Epidermal melanocyte (primary cell): Measurements from ENCODE around the gene CLEC3B.

ENCODE experiments used
- DNase-seq: peaks from one replicate; pipeline ENCODE4 v3.0.0; 2011; ENCODE audit warnings: low spot score; ENCODE audit not compliant: insufficient read length

CLEC3B gene

DNA sequence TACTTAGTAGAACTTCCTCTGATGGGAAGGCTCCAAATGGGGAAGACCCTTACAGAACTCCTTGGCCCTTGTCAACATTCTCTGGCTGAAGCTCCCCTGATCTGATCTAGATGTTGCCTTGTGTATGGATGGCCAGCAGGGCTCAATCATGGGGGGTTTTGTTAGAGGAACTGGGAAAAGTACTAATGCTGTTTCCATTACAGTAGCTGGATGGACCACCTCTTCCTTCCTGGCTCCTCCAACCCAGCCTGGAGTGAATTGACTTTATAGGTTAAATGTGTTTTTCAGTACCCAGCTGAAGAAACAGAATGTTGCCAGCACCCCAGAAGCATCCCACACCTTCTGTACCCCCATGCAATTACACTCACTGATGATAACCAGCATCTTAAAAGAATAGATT lies 22.7 kb upstream of the CLEC3B start:
- no peak for DNase-seq

GRCh38 chr3:45003859-45004258 lies 22.2 kb upstream of the CLEC3B start:
- no peak for DNase-seq

DNA sequence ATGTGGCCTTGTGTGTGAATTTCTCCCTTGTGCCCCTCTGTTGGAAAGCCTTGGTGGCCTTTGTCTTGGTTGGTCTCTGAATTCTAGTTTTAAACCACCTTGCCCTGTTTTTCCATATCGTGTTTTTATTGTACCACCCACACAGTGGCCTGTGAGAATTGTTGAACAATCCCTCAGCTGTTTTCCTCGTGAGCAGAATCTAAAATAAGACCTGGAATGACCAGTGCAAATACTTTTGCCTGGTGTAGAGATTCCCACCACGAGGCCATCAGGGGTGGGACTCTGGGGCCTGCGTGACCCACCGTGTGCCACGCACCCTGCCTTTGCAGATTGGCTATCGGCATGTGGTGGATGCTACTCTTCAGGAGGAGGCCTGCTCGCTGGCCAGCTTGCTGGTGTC lies 19.0 kb upstream of the CLEC3B start:
- no peak for DNase-seq

DNA sequence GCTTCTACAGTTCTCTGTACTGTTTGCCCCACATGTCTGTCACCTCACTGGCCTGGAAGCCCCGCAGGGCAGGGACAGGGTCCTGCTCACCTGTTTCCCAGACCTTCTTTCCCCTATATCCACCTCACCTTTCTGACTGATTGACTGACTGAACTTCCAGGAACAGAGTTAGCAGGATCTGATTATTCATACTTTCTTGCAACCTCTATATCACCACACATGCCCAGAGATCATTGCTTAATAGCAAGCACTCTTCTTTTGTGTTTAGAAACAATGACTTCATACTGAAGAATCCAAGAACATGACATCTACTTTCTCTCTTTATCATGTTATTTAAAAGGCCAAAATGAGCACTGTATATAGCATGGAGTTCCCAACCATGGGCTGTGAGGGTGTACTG lies 18.0 kb upstream of the CLEC3B start:
- peak; percentile 50 for DNase-seq

- no peak for DNase-seq
Measured at GRCh38 chr3:45009868-45010267, 16.2 kb upstream of the CLEC3B start.

- peak; percentile 59 for DNase-seq
Measured at GRCh38 chr3:45010811-45011333, 15.2 kb upstream of the CLEC3B start.

DNA sequence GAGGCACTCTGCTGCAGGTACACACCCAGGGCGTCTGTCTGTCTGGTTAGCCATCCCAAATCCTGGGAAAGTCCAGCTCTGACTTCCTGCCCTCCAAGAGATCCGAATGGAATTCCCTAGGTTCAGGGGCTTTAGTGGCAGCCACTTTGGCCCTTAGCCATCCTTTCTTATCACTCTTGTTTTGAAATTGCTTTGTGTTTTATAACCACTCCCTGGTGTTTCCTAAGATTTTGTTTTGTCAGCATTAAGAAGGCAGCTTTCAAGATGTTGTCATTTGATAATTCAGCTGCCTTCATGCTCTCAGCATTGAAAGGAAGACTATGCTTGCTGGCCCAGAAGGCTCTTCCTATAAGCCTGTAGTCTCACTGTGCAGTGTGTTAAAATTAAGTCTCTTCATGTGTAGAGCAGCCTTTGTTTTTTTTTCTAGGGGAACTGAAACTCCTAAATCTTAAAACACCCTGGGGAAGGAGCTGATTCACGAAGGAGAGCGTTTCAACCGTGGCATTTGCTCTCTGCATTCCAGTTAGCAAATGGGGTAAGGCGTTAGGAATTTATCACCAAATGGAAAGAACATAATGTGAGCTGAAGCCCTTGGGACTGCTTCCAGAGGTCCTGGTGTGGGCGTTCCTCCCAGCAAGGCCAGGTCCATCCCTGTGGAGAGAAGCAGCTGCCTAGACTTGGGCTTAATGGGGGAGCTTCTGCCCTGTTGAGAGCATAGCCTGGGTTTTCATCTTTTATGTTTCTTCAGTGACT lies 14.2 kb upstream of the CLEC3B start:
- DNase-seq, result peak; percentile 74

GRCh38 chr3:45012577-45012976 lies 13.5 kb upstream of the CLEC3B start:
- no peak for DNase-seq

DNA sequence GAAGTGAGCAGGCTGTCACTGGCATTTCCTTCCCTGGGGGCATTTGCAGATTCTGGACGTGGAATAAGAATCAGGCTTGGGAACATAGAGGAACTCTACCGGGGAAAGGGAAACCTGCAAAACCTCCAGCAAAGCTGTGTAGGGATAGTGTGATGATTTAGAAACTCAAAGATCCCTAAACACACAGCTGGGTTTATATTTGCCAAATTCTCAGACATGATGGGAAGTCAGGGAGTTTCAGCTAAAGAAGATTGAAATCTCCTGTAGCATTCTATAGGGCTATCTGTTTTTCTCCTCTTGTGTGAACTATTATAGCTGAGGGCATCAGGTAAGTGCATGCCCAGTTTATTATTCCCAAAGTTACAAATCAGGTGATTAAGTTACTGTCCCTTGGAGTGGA lies 9.2 kb upstream of the CLEC3B start:
- no peak for DNase-seq

GRCh38 chr3:45017821-45018220 lies 8.3 kb upstream of the CLEC3B start:
- no peak for DNase-seq

- DNase-seq, result no peak
Measured at GRCh38 chr3:45020534-45020933, 5.6 kb upstream of the CLEC3B start.

DNA sequence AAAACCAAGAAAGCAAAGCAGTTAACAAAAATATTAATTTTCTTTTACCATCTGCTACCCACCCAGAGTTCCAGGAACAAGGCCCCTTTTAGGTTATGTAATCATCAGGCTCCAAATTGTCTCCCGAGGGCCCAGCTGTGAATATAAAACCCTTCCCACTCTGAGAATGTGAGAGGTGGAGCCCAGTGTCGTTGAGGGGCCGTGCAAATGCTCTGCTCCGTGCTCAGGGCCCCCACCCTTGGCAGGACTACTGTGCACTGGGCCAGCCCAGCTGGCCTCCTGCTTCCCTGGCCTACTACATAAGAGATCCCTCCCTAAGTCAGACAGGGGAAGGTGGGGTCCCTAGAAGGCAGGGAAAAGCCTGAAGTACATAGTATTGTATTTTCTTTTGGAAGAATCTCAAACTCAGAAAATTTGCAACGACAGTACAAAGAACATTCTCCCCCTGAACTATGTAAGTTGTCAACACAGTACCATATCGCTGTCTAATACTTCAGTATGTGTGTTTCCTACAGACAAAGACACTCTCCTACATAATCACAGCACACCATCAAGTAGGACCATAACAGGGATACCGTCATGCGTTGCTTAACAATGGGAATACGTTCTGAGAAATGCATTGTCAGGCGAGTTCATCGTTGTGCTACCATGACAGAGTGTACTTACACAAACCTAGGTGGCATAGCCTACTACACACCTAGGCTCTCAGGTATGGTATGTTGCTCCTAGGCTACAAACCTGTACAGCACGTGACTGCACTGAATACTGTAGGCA lies 4.4 kb upstream of the CLEC3B start:
- DNase-seq, result no peak

- no peak for DNase-seq
Measured at GRCh38 chr3:45023675-45024074, 2.4 kb upstream of the CLEC3B start.

- DNase-seq, result no peak
Measured at GRCh38 chr3:45024542-45025255, 1.4 kb upstream of the CLEC3B start.

DNA sequence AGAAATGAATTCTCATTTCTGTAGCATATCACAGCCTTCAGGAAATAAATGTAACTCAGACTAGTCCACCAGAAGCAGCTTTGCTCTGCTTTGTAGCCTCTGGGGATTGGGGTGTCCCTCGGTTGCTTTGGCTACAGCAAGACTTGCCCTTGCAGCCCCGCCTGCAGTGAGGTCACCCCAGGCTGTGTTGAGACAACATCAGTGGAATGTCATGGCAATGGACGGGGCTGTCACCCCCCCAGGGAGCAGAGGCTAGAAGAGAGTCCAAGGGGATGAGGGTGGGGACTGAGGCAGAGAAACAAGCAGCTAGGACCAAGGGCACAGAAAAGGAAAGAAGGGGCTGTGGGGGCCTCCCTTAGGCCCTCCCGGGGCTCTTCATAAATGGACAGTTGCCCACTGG lies 854 bp downstream of the CLEC3B start:
- no peak for DNase-seq

- DNase-seq, result no peak
Measured at GRCh38 chr3:45027441-45027840, 1.3 kb downstream of the CLEC3B start.

GRCh38 chr3:45029216-45029615 lies 3.1 kb downstream of the CLEC3B start:
- no peak for DNase-seq

- DNase-seq, result no peak
Measured at GRCh38 chr3:45029661-45030060, 3.6 kb downstream of the CLEC3B start.

GRCh38 chr3:45031531-45031930 lies 5.4 kb downstream of the CLEC3B start:
- DNase-seq, result no peak

DNA sequence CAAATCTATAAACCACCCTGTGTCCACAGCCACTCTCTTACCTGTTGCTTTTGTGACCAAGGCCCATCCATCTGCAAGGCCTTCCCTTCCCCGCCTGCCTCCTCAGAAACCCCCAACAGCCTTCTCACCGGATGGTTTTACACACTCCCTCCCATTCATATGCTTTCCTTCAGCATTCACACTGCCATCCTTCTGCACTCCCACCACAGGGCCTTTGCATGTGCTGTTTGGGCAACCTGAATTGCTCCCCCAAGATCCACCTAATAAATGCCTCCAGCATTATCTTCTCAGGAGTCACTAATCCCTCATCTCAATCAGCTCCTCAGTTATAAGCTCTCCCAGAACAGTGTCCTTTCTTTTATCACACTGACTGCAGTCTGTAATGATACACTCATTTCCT lies 6.0 kb downstream of the CLEC3B start:
- no peak for DNase-seq

GRCh38 chr3:45033791-45034190 lies 7.7 kb downstream of the CLEC3B start:
- no peak for DNase-seq

GRCh38 chr3:45034612-45035252 lies 8.6 kb downstream of the CLEC3B start:
- no peak for DNase-seq
